Right lobe of liver (tissue), 6 donors: ENCODE measurements around the gene TUB. TPM values are rescaled to one million over a fixed set of nuclear protein-coding genes. Genes with fewer than 3 reads are reported as not detected.

Experiments used
- ATAC-seq, 4 donors: fragments of 200-7000 bp; cut with Tn5 transposase; one replicate each; pipeline ENCODE4 v1.9.1; 2020; ENCODE audit warnings: mild to moderate bottlenecking in 4 of 4, moderate library complexity in 4 of 4
- DNase-seq, 3 donors: peaks; one replicate each; pipeline ENCODE4 v3.0.0-alpha.2; 2020
- H3K27ac ChIP-seq, 3 donors: fragments of 200-600 bp; one replicate each; pipeline ENCODE4 v1.8.0; 2022
- H3K27me3 ChIP-seq, 2 donors: fragments of 200-600 bp; one replicate each; pipeline ENCODE4 v1.8.0; 2022
- H3K36me3 ChIP-seq, 4 donors: fragments of 200-600 bp; sonication (generic) in 1 of 4; one replicate each; pipeline versions ENCODE4 v1.5.1 to v1.8.0; 2017 to 2022; ENCODE audit warnings: control low read depth in 1 of 4
- H3K4me1 ChIP-seq, 4 donors: fragments of 200-600 bp; sonication (generic) in 1 of 4; one replicate each; pipeline versions ENCODE4 v1.5.1 to v1.8.0; 2017 to 2022; ENCODE audit warnings: control low read depth in 1 of 4
- H3K4me3 ChIP-seq, 3 donors: fragments of 200-600 bp; one replicate each; pipeline ENCODE4 v1.8.0; 2022
- H3K9me3 ChIP-seq, 4 donors: fragments of 200-600 bp; sonication (generic) in 1 of 4; one replicate each; pipeline versions ENCODE4 v1.5.1 to v1.8.0; 2017 to 2022; ENCODE audit warnings: control low read depth in 1 of 4
- POLR2A ChIP-seq: fragments of 450-650 bp; IDR thresholded peaks from one replicate; pipeline ENCODE4 v1.6.1; 2017; ENCODE audit warnings: antibody characterized with exemption, mild to moderate bottlenecking
- WGBS: methylation state at CpG from one replicate; pipeline ENCODE4 v1.1.6; 2018; ENCODE audit warnings: low coverage, low lambda C conversion rate; ENCODE audit not compliant: insufficient coverage; ENCODE audit errors: missing lambda C conversion rate; 5-methylcytosine and 5-hydroxymethylcytosine counted together
- intact Hi-C, 2 donors: fragments of 100-400 bp; cut with DNase I; formaldehyde crosslinking; loops; one replicate each; pipeline versions ENCODE4 v1.11.2 to v1.14.1; 2022
- total RNA-seq, 6 experiments: library from RNA; depleted of rRNA in 2 of 6; stranded (reverse); fragments of >200 nt in 2 of 6; fragmentation: NEBNext Ultra II Directional in 3 of 6; extraction: Animal tissue kit (Norgen Biotek cat#: 25700) in 3 of 6; gene quantifications; one replicate each; pipeline versions ENCODE4 v1.1.0 to v1.2.4, GENCODE V29; 2016 to 2023
- TF ChIP-seq, protein P1 (sequence below), 4 donors: fragments of 200-600 bp in 3 of 4; fragments of 450-650 bp in 1 of 4; IDR thresholded peaks; one replicate each; pipeline versions ENCODE4 v1.5.1 to v1.8.0; 2016 to 2022; ENCODE audit warnings: antibody characterized with exemption in 4 of 4, mild to moderate bottlenecking in 2 of 4
- donor health status: DM: no; HTN: yes; CAD: no.
- donor health status: DM: no; HTN: no; CAD: no.
- donor health status: DM: no; HTN: no; CAD: no.
- donor health status: DM: no; HTN: yes; CAD: no.
- donor health status: DM: no; HTN: yes; CAD: no.

The TUB gene
- total RNA-seq, 6 experiments from 2014 or later = 0.42 to 3.1 (median 0.89) TPM

DNA sequence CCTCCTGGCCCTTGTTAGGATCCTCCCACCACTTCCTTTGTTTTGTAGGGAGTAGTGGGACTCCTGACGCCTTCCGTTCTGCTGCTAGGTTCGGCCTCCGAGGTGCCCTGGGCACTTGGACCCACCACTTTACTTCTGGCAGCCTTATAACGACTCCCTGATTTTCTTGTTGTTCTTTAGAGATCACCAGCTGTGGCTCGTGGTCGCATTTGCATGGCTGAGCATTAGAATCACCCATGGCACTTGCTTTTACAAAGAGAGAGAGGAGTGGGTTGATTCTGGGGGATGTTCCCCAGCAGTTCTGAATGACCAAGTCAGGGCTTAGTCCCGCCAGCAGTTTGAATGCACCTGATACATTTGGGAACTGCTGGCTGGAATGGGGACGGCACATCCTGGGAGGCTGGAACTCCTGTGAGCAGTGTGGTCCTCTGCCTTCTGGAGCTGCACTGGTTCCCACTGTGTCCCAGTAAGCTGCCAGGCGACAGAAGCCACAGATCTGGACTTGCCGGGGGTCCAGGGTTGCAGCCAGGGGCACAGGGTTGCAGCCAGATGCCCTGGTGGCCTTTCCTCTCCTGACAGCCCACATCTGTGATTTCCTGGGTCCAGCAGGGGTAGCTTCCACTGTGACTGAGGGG is 4.1 kb downstream of the TUB start:
- H3K9me3 ChIP-seq = no peaks in the 10 kb centered on the region
- intact Hi-C loops = loop anchor here in 1 of 2 donors (5.0 kb wide), 1 partner anchor 73 kb away; no protein-coding TSS in a partner anchor
- H3K36me3 ChIP-seq = no peaks in the 10 kb centered on the region
- no peak overlapping the region for H3K4me3 ChIP-seq
- no peak for TF ChIP-seq POLR2A
- WGBS = 62% methylated on average over 10 of the region's 11 CpGs
- H3K27ac ChIP-seq = no peak overlapping the region
- no peaks in the 10 kb centered on the region for H3K27me3 ChIP-seq
- peaks cover 0 to 4% (median 0%) of the 10 kb centered on the region in 4 donors for H3K4me1 ChIP-seq
- DNase-seq (no peak), ATAC-seq (no peak)

DNA sequence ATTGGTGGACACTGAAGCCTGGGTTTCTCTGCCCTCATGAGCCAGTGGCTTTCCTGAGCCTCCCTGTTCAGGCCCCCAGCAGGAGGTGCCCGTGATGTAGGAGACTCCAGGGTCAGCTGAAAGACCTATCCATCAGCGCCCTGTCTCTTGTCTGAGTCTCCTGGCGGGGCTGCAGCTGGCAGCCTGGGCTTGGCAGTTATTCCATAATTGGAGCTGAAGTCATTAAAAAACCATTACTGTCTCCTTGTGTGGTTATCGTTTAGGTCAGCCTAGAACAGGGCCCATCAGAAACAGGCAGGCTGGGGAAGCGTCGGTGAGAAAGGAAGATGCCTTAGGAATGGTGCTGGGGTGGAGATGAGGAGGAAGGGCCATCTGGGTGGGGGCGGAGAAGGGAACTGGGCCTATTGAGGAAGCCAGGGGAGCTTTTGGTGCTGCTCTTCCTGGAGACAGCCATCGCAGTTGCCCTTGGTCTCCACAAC is 5.0 kb downstream of the TUB start:
- no peak for DNase-seq

DNA sequence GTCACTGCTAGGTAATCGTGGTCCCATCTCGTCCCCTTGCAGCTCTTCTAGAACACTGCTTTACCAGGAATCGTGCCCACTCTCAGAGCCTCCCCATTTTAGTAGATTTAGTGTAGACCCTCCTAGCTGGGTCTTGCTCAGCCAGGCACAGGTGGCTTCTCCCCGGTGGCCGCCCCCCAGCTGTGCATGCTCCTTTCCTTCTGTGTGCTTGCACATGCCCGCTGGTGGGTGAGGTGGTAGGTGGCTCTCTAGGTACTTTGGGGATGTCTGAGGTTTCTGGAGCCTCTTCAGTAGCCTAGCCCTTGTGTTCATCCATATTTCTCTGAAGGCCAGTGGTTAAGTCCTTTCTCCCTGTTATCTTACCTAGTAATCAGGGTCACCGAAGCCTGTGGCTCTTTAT is 5.6 kb downstream of the TUB start:
- WGBS = 82% methylated on average over 4 of the region's 7 CpGs
- Histone ChIP-seq H3K36me3 (no peaks in the 10 kb centered on the region), H3K4me1 (peaks cover 0 to 2% (median 0%) of the 10 kb centered on the region in 4 donors), H3K27ac (no peak overlapping the region), H3K4me3 (no peak overlapping the region), H3K27me3 (no peaks in the 10 kb centered on the region), H3K9me3 (no peaks in the 10 kb centered on the region)
- intact Hi-C loops = loop anchor here in 1 of 2 donors (5.0 kb wide), 1 partner anchor 74 kb away; no protein-coding TSS in a partner anchor
- no peak for DNase-seq
- ATAC-seq = no peak
- TF ChIP-seq, protein P1, sequence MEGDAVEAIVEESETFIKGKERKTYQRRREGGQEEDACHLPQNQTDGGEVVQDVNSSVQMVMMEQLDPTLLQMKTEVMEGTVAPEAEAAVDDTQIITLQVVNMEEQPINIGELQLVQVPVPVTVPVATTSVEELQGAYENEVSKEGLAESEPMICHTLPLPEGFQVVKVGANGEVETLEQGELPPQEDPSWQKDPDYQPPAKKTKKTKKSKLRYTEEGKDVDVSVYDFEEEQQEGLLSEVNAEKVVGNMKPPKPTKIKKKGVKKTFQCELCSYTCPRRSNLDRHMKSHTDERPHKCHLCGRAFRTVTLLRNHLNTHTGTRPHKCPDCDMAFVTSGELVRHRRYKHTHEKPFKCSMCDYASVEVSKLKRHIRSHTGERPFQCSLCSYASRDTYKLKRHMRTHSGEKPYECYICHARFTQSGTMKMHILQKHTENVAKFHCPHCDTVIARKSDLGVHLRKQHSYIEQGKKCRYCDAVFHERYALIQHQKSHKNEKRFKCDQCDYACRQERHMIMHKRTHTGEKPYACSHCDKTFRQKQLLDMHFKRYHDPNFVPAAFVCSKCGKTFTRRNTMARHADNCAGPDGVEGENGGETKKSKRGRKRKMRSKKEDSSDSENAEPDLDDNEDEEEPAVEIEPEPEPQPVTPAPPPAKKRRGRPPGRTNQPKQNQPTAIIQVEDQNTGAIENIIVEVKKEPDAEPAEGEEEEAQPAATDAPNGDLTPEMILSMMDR (IDR thresholded peaks at IDR 0.05) = no peak
- no peak for TF ChIP-seq POLR2A

More for the DNA sequence above, 5.0 kb downstream of the TUB start:
- Histone ChIP-seq H3K27ac (no peak overlapping the region), H3K9me3 (no peaks in the 10 kb centered on the region), H3K36me3 (no peaks in the 10 kb centered on the region), H3K4me1 (peaks cover 0 to 4% (median 0%) of the 10 kb centered on the region in 4 donors), H3K4me3 (no peak overlapping the region), H3K27me3 (no peaks in the 10 kb centered on the region)
- no peak for TF ChIP-seq POLR2A
- TF ChIP-seq, protein P1 (IDR thresholded peaks at IDR 0.05) = no peak
- intact Hi-C loops = loop anchor here in 1 of 2 donors (5.0 kb wide), 1 partner anchor 74 kb away; no protein-coding TSS in a partner anchor
- 79% methylated on average over 3 of the region's 8 CpGs for WGBS
- ATAC-seq = no peak

DNA sequence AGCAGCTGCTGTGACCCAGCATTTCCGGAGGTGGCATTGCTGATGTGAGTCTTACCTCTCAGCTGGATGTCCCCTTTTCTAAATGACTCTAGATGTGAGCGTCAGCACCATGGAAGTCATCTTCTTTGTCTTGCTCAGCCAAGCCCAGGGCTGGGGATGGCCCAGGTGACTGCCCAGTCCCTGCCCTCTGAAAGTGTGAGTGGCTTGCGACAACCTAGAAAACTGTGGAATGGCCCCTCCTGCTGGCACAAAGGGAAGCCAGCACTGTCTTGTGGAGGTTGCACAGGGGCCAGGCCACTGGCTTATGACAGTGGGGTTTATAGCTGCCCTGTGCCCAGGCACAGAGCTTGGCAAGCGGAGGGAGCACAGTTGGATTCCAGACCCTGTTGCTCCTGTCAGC is 6.2 kb downstream of the TUB start:
- intact Hi-C loops = loop anchor here in 1 of 2 donors (5.0 kb wide), 1 partner anchor 75 kb away; no protein-coding TSS in a partner anchor
- 88% methylated on average over 1 of the region's 4 CpGs for WGBS
- DNase-seq (no peak), ATAC-seq (peak; percentile 27 to 57 (median 46))
- no peaks in the 10 kb centered on the region for H3K4me1 ChIP-seq
- H3K27ac ChIP-seq = no peak overlapping the region
- TF ChIP-seq, protein P1 (IDR thresholded peaks at IDR 0.05) = peak in 3 of 4 donors; percentile 15 to 31 (median 23)
- TF ChIP-seq POLR2A = no peak
- no peaks in the 10 kb centered on the region for H3K36me3 ChIP-seq
- H3K9me3 ChIP-seq = no peaks in the 10 kb centered on the region
- H3K4me3 ChIP-seq = no peak overlapping the region
- H3K27me3 ChIP-seq = no peaks in the 10 kb centered on the region

DNA sequence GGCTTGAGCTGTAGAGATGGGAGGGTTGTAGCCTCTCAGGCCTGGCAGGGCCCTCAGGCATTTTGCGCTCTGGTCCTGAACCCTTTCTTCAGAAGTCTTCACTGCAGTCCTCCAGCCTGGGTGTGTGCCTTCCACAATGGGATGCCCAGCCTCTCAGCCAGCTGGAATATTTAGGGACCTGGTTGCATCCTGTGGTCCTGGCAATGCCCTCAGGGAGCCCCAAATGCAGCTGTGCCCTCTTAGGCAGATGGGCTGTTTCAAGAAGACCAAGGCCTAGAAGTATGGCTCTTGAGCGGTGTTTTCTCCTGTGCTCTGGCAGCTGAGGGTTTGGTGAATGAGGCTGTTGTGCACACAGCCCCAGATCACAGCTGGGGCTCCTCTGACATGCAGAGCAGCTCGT is 6.7 kb downstream of the TUB start:
- DNase-seq (no peak), ATAC-seq (no peak)
- intact Hi-C loops = loop anchor here in 1 of 2 donors (5.0 kb wide), 1 partner anchor 75 kb away; no protein-coding TSS in a partner anchor
- no peaks in the 10 kb centered on the region for H3K27me3 ChIP-seq
- H3K36me3 ChIP-seq = no peaks in the 10 kb centered on the region
- H3K4me1 ChIP-seq = no peaks in the 10 kb centered on the region
- TF ChIP-seq, protein P1 (IDR thresholded peaks at IDR 0.05) = no peak
- no peak for TF ChIP-seq POLR2A
- H3K27ac ChIP-seq = no peak overlapping the region
- no peaks in the 10 kb centered on the region for H3K9me3 ChIP-seq
- WGBS = 60% methylated on average over 2 of the region's 3 CpGs
- H3K4me3 ChIP-seq = no peak overlapping the region
